K562 (cell line): ENCODE measurements around the gene CHPF2. TPM values are rescaled to one million over a fixed set of nuclear protein-coding genes. Genes with fewer than 3 reads are reported as not detected.

Experiments used
- ELK1 ChIP-seq: sonication (generic); formaldehyde crosslinking; IDR thresholded peaks from 2 replicates; pipeline ENCODE4 v1.8.1; 2022; ENCODE audit warnings: missing genetic modification reagents
- ETV1 ChIP-seq: fragments of 450-650 bp; conservative IDR thresholded peaks from 2 replicates; pipeline ENCODE4 v1.6.1; 2016; ENCODE audit warnings: missing genetic modification characterization, control low read depth, low read depth, missing compliant biosample characterization
- HMGXB4 ChIP-seq: sonication (generic); formaldehyde crosslinking; IDR thresholded peaks from 2 replicates; pipeline ENCODE4 v1.8.1; 2023; ENCODE audit warnings: mild to moderate bottlenecking, missing genetic modification reagents
- L3MBTL2 ChIP-seq: fragments of 450-650 bp; IDR thresholded peaks from 2 replicates; pipeline ENCODE4 v1.6.1; 2016; ENCODE audit warnings: mild to moderate bottlenecking, moderate library complexity
- NKRF ChIP-seq: fragments of 450-650 bp; IDR thresholded peaks from 2 replicates; pipeline ENCODE4 v1.6.1; 2016; ENCODE audit warnings: borderline replicate concordance
- PHB2 ChIP-seq: fragments of 450-650 bp; IDR thresholded peaks from 2 replicates; pipeline ENCODE4 v1.6.1; 2017; ENCODE audit warnings: low read depth
- SETDB1 ChIP-seq: IDR thresholded peaks from one replicate; pipeline ENCODE4 v1.6.1; 2012; ENCODE audit warnings: low read length, control low read depth, inconsistent platforms
- SP1 ChIP-seq: sonication (generic); formaldehyde crosslinking; IDR thresholded peaks from 2 replicates; pipeline ENCODE4 v1.8.1; 2022; ENCODE audit warnings: mild to moderate bottlenecking, missing genetic modification reagents
- ZKSCAN8 ChIP-seq: fragments of 200-800 bp; sonication (Bioruptor generic); IDR thresholded peaks from 2 replicates; pipeline ENCODE4 v1.6.1; 2016; ENCODE audit warnings: missing genetic modification characterization, missing compliant biosample characterization
- ZNF436 ChIP-seq: fragments of 250-450, 450-650 bp; sonication (Bioruptor Pico); formaldehyde crosslinking; IDR thresholded peaks from 2 replicates; pipeline ENCODE4 v1.7.0; 2020; ENCODE audit warnings: mild to moderate bottlenecking
- ZNF707 ChIP-seq: fragments of 250-450 bp; sonication (Bioruptor Pico); conservative IDR thresholded peaks from 2 replicates; pipeline ENCODE4 v1.8.0; 2022; ENCODE audit warnings: inconsistent platforms, mild to moderate bottlenecking, moderate library complexity
- ZNF785 ChIP-seq: fragments of 250-450 bp; sonication (Bioruptor Pico); IDR thresholded peaks from 2 replicates; pipeline ENCODE4 v1.4.0; 2020; ENCODE audit warnings: mild to moderate bottlenecking
- polyA plus RNA-seq, 8 experiments: library from polyadenylated mRNA; depleted of rRNA in 4 of 8; stranded (reverse) in 5 of 8; unstranded in 3 of 8; fragments of >200 nt; fragmentation: Nextera tagmentation in 2 of 8; fragmentation: Illumina TruSeq in 1 of 8; extraction: Ambion mirVana in 2 of 8; extraction: Trizol in 1 of 8; gene quantifications; 2 replicates each; pipeline versions ENCODE4 v1.2.1 to v1.2.3, GENCODE V29; 2011 to 2014; ENCODE audit warnings: inconsistent platforms in 1 of 8, missing spikeins in 1 of 8
- total RNA-seq, 7 experiments: library from RNA; depleted of rRNA in 6 of 7; stranded (reverse); fragments of >200 nt in 6 of 7; fragmentation: Illumina TruSeq in 2 of 7; extraction: Trizol in 2 of 7; gene quantifications; 2 replicates each; pipeline versions ENCODE4 v1.2.1 to v1.2.3, GENCODE V29; 2011 to 2021; ENCODE audit warnings: low replicate concordance in 1 of 7
- TF ChIP-seq, protein P1 (sequence below): fragments of 250-450 bp; sonication (Bioruptor Pico); IDR thresholded peaks from 2 replicates; pipeline ENCODE4 v1.8.0; 2022; ENCODE audit warnings: moderate library complexity, mild to moderate bottlenecking, inconsistent platforms
- TF ChIP-seq, protein P2 (sequence below): fragments of 450-650 bp; formaldehyde crosslinking; IDR thresholded peaks from 2 replicates; pipeline ENCODE4 v1.4.0; 2020; ENCODE audit warnings: mild to moderate bottlenecking, mixed read lengths
- TF ChIP-seq, protein P3 (sequence below): fragments of 250-450 bp; sonication (Bioruptor Pico); IDR thresholded peaks from 2 replicates; pipeline ENCODE4 v1.8.0; 2021; ENCODE audit warnings: borderline replicate concordance, mild to moderate bottlenecking, moderate library complexity; ENCODE audit not compliant: poor library complexity, severe bottlenecking
- TF ChIP-seq, protein P4 (sequence below): fragments of 250-450 bp; sonication (Bioruptor Pico); IDR thresholded peaks from 2 replicates; pipeline ENCODE4 v1.5.0; 2021; ENCODE audit warnings: mild to moderate bottlenecking, moderate library complexity

The CHPF2 gene
- total and polyA plus RNA-seq, 9 of the 15 experiments (the other 6 are each of a cell fraction or from before 2014, with no cell fraction given): 0.08 to 32.8 (median 10.5) TPM

DNA sequence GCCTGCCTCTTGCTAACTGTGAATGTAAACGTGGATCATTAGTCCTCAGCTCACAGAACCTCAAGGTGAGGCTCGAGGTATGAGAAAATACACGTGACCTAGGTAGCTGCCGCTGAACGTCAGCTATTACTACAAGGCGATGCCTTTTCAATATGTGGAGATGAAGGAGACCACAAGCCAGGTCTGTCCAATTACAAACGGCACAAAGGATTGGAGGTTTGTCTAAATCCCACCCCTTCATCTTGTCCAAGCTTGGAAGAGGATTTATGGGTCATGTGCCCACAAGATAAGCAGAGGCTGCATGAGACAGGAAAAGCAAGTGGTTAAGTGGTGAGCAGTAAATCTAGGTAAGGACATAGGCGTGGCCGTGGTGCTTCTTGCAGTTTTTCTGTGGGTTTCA, 25.4 kb upstream of the CHPF2 start (continued):
- TF ChIP-seq, protein P1, sequence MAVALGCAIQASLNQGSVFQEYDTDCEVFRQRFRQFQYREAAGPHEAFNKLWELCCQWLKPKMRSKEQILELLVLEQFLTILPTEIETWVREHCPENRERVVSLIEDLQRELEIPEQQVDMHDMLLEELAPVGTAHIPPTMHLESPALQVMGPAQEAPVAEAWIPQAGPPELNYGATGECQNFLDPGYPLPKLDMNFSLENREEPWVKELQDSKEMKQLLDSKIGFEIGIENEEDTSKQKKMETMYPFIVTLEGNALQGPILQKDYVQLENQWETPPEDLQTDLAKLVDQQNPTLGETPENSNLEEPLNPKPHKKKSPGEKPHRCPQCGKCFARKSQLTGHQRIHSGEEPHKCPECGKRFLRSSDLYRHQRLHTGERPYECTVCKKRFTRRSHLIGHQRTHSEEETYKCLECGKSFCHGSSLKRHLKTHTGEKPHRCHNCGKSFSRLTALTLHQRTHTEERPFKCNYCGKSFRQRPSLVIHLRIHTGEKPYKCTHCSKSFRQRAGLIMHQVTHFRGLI (CRISPR knock-in tag): no peak
- TF ChIP-seq SETDB1 (no peak), ELK1 (CRISPR knock-in tag) (no peak), HMGXB4 (CRISPR knock-in tag) (no peak), ZKSCAN8 (CRISPR knock-in tag) (no peak), L3MBTL2 (peak; percentile 74), ETV1 (tag) (peak; percentile 95), PHB2 (no peak), SP1 (CRISPR knock-in tag) (no peak; the same call in 1 of the 2 replicates), ZNF785 (CRISPR knock-in tag) (no peak), ZNF436 (CRISPR knock-in tag) (no peak), ZNF707 (no peak), NKRF (no peak)
- TF ChIP-seq, protein P2, sequence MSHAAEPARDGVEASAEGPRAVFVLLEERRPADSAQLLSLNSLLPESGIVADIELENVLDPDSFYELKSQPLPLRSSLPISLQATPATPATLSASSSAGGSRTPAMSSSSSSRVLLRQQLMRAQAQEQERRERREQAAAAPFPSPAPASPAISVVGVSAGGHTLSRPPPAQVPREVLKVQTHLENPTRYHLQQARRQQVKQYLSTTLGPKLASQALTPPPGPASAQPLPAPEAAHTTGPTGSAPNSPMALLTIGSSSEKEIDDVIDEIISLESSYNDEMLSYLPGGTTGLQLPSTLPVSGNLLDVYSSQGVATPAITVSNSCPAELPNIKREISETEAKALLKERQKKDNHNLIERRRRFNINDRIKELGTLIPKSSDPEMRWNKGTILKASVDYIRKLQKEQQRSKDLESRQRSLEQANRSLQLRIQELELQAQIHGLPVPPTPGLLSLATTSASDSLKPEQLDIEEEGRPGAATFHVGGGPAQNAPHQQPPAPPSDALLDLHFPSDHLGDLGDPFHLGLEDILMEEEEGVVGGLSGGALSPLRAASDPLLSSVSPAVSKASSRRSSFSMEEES: no peak; the same call in none of the 2 replicates
- TF ChIP-seq, protein P3, sequence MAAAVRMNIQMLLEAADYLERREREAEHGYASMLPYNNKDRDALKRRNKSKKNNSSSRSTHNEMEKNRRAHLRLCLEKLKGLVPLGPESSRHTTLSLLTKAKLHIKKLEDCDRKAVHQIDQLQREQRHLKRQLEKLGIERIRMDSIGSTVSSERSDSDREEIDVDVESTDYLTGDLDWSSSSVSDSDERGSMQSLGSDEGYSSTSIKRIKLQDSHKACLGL (CRISPR knock-in tag): no peak
- TF ChIP-seq, protein P4, sequence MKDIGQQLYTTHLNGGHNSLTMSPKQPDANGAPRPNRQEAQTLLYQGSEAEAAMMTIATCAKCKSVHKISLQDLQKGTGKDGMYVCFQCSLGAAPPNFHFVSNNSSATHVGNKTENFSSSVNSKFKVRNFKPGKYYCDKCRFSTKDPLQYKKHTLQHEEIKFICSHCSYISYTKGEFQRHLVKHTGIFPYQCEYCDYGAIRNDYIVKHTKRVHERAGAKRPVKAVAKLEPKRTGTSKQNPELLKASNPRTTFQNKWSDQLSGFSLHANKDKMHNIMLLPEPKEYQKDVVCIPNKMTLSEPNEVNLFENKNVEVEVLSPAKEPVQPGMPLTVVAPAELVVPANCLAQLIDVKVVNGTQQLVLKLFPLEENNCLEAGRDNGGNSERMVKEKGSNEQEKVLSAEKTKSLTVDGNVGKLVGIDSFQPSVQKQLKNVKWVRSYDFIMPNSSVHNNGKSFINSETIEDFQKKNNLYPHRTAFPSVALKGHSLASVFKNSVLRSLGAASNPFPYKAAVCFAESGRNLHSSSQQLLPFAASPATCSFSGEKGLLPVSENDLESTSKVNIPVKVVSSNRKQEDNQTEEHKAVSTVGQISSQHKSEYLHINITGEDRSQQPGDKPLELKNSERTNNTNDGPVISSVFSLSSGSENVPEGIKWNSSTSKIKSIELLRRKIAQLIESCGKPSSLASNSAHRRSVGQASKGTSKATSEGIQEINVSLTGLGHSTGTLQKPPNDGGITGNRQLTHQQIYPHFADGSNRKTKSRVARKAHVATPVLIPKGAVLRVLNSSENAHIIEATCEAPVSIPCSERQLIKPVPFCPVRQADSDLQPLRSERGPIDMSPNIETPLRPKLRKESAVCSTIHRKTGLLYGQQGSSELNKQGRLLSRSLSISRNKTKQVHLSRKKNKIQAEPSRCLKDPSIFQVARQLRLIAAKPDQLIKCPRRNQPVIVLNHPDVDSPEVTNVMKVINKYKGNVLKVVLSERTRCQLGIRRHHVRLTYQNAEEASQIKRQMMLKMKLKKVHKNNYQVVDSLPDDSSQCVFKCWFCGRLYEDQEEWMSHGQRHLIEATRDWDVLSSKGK (CRISPR knock-in tag): no peak
